LoVo (cell line): ENCODE data around the gene IGSF10.
"Not testable (repeated sequence)": the region's sequence is repeated elsewhere in the genome, so short reads cannot be mapped to it uniquely, and the experiment has no call there.

ENCODE experiments used
- DNase-seq: peaks from one replicate; pipeline ENCODE4 v3.0.0-alpha.2; 2016; ENCODE audit warnings: low spot score

IGSF10 gene

DNA sequence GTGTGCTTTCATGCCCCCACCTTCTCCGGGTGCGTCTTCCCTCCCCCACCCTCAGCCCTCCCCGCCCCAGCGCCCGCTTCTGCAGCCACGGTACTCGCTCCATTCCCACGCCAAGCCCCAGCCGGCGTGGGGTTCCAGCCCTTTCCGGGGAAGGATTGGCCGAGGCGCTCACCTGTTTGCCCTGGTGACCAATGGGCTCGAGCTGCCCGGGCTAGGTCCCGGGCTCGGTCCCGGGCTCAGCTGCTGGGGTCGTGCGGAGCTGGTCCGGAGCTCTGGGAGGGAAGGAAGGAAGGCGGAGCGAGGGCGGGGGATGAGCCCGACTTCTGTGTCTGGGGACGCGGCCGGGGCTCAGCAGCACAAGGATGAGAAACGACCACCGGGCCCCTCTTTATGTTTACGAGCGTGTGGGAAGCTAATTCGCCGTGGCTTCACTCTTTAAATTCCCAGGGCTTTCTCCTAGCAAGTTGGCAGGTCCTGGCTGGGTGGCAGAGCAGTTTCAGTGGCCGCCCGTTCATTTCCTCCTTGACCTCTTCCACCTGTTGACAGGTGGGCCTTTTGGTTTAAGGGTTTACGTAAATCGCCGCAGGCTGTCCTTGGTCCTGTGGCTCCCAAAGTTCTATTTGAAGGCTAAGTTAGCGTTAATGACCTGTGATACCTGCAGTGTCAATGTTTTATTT, at the start of gene IGSF10:
Gene IGSF10, minus strand, starts transcription at position 288 of the 677 bp plus-strand sequence. CDS start 2,352 bp downstream, outside the sequence.
- no peak for DNase-seq

DNA sequence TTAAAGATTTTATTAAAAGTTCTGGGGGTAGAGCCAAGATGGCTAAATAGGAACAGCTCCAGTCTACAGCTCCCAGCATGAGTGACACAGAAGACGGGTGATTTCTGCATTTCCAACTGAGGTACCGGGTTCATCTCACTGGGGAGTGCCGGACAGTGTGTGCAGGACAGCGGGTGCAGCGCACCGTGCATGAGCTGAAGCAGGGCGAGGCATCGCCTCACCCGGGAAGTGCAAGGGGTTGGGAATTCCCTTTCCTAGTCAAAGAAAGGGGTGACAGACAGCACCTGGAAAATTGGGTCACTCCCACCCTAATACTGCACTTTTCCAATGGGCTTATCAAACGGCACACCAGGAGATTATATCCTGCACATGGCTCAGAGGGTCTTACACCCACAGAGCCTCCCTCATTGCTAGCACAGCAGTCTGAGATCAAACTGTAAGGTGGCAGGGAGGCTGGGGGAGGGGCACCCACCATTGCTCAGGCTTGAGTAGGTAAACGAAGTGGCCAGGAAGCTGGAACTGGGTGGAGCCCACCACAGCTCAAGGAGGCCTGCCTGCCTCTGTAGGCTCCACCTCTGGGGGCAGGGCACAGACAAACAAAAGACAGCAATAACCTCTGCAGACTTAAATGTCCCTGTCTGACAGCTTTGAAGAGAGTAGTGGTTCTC, 48.7 kb upstream of the IGSF10 start:
- DNase-seq, result not testable (repeated sequence)

GRCh38 chr3:151504606-151505005, 43.7 kb upstream of the IGSF10 start:
- no peak for DNase-seq

DNA sequence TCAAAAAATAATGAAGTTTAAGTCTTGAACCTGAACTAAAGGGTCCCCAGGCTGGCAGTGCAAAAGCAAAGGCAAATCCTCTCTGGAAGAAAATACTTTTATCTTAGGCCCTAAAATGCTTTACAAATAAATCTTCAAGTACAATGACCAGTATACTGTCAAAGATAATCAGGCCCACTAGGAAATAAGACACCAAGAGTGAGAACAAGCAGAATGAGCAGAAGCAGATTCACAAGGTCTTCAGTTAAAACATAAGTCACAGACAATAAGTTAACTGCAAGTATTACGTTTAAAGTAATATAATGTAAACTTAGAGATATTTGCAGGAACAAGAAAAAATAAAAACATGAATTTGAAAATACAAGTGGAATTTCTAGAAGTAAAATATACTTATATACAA, 42.2 kb upstream of the IGSF10 start:
- no peak for DNase-seq

DNA sequence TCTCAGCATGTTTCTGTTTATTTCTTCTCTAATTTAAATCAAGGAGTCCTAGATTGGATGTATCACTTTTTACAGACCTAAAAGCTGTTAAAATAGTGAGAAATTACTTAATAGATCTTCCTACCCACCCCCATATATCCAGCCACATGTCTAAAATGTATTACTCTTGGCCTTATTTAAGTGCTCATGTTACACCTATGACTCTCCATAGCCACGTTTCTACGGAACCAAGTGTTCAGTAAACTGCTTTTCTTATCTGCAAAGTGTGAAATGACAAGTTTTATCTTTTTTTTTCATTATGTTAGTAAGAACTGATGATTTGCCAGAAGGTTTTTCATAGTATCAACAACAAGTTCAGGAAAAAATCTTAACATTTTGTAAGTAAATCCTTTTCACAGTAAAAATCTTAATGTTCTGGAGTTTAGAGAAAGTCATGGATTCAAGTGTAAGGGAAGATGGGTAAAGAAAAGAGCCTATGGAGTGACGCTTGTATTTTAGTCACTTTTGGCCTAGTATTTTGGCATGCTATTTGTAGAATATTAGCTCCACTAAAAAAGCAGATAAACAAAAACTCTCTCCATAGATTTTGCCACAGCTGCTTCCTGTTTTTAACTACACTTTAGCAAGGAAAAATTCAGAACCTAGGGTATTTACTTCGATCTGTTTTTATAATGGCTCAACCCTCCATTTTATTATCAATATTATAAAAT, 41.2 kb upstream of the IGSF10 start:
- no peak for DNase-seq

GRCh38 chr3:151501171-151501922, 40.5 kb upstream of the IGSF10 start:
- DNase-seq, result no peak

DNA sequence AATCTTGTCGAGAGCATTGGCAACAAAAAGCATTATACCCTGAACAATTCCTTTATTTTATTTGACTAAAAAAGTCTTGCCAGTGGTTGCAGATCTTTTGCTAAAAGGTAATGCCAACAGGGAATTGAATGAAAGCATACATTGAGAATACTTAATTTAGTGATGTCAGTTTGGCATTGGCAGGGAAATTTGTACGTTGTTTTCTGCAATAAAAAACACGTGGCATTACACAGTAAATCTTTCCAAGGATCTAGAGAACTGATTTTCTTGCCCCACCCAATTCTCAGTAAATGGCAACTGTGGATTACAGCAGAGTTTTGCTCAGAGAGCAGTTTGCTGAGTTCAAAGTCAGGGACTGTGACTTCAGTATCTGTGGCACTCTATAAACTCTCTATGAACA, 38.3 kb upstream of the IGSF10 start:
- no peak for DNase-seq

- DNase-seq, result no peak
Observed at GRCh38 chr3:151491525-151491924, 30.7 kb upstream of the IGSF10 start.

DNA sequence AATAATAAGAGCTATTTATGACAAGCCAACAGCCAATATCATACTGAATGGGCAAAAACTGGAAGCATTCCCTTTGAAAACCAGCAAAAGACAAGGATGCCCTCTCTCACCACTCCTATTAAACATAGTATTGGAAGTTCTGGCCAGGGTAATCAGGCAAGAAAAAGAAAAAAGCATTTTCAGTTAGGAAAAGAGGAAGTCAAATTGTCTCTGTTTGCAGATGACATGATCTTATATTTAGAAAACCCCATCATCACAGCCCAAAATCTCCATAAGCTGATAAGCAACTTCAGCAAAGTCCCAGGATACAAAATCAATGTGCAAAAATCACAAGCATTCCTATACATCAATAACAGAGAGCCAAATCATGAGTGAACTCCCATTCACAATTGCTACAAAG, 27.0 kb upstream of the IGSF10 start:
- not testable (repeated sequence) for DNase-seq

DNA sequence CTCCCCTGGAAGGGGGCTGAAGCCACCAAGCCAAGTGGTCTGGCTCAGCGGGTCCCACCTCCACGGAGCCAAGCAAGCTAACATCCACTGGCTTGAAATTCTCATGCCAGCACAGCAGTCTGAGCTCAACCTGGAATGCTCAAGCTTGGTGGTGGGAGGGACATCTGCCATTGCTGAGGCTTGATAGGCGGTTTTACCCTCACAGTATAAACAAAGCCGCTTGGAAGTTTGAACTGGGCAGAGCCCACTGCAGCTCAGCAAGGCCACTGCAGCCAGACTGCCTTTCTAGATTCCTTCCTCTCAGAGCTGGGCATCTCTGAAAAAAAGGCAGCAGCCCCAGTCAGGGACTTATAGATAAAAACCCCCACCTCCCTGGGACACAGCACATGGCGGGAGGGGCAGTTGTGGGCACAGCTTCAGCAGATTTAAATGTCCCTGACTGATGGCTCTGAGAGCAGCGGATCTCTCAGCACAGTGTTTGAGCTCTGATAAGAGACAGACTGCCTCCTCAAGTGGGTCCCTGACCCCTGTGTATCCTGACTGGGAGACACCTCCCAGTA, 23.2 kb upstream of the IGSF10 start:
- no peak for DNase-seq

DNA sequence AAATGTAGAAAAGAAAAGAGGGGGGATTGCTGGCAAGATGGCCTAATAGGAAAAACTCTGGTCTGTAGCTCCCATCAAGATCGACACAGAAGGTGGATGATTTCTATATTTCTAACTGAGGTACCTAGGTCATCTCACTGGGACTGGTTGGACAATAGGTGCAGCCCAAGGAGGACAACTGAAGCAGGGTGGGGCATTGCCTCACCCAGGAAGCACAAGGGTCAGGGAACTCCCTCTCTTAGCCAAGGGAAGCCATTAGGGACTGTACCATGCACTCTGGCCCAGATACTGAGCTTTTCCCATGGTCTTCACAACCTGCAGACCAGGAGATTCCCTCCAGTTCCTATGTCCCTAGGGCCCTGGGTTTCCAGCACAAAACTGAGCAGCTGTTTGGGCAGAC, 22.6 kb upstream of the IGSF10 start:
- no peak for DNase-seq

- DNase-seq, result no peak
Observed at GRCh38 chr3:151480492-151480891, 19.6 kb upstream of the IGSF10 start.

- DNase-seq, result no peak
Observed at GRCh38 chr3:151479452-151479851, 18.6 kb upstream of the IGSF10 start.

GRCh38 chr3:151478335-151478697, 17.5 kb upstream of the IGSF10 start:
- DNase-seq, result no peak

DNA sequence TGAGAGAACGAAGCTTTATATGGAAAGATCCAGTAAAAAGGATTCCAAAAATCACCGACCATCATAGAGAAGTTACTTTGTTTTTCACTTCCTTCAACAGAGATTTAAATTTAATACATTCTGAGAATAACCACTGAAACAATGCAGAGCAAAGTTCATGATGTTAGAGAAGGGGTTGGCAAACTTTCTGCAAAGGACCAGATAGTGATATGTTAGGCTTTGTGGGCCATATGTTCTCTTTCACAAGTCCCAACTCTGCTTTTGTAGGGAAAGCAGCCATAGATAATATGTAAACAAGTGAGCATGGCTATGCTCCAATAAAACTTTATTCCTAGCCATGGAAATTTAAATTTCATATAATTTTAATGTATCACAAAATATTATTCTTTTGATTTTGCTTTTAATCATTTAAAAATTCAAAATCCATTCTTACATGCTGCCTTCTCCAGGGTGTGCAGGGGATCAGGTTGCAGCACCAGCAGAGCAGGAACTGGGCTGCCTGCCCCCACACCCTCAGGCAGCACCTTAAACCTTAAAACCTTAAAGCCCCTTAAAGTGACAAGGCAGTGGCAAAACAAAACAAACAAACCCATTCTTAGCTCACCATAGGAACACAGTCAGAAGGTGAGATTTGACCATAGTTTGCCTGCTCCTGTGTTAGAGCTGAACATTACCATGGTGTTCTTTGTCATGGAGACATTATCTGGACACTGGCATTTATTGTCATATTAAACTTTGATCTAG, 16.9 kb upstream of the IGSF10 start:
- DNase-seq, result no peak

GRCh38 chr3:151476344-151477018, 15.6 kb upstream of the IGSF10 start:
- DNase-seq, result no peak

DNA sequence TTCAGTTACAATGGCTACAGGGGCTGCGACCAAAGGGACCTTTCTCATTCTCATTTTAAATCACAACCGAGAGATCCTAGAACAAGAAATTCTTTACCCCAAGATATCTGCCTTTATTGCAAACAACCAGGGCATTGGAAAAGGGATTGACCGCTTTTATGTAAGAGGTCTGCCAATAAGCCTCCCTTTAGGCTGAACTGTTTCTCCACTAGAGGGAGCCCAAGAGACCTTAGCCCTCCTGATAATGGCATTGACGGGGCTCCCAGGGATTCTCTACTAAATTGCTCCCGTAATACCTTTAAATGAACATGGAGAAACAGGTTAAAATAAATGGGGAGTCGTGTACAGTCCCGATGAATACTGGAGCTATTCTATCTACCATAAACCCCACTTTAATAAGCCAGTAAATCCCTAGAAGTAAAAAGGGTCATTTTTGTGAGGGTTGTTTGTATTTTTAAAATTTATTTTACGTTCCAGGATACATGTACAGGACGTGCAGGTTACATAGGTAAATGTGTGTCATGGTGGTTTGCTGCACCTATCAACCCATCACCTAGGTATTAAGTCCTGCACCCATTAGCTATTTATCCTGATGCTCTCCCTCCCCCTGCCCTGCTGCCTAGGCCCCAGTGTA, 7.5 kb upstream of the IGSF10 start:
- peak; percentile 72 for DNase-seq

- no peak for DNase-seq
Observed at GRCh38 chr3:151467069-151467468, 6.2 kb upstream of the IGSF10 start.

DNA sequence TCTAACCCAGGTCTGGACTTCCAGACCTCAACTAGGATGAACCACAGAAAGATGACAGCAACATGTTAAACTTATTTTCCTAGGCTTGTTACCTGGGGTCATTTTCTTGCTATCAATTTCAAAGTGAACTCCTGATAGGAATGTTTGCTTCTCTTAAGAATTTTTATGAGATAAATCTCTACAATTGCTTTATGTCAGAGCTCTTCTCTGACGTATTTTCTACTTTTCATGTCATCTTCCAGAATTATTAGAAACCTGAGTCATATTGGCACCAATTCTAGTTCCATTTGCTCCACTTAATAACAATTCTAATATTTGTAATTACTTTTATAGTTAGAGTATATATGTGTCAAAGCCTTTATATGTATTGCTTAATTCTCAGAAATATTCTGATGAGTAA, 2.1 kb upstream of the IGSF10 start:
- no peak for DNase-seq

- no peak for DNase-seq
Observed at GRCh38 chr3:151462278-151462780, 1.5 kb upstream of the IGSF10 start.
